ENCODE data around the gene CD109. TPM values are rescaled to one million over a fixed set of nuclear protein-coding genes. Genes with fewer than 3 reads are reported as not detected.

The CD109 gene
- polyA plus RNA-seq, 1 donor from 2014 or later = 0.07 TPM

DNA sequence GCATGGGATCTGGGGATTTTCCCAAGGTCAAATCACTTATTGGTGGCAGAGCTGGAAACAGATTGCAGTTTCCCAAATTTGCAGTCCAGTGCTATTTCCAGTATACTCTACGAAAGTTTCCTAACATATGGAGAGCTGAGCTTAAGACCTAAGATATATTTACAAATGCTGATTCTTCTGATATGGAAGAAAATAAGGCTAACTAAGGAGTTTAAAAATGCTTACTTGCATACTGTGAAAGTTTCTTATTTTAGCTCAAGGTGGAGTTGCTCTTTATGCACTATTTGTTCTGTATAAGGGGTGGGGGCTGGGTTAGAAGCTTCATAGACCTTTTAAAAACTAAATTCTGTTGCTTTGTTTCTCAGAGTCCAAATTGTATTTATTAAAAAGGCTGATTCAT, 7.5 kb downstream of the CD109 start:
- H3K27me3 ChIP-seq (ENCODE audit: insufficient read depth, low read depth, low read length) = no peaks in the 10 kb centered on the region
- no peaks in the 10 kb centered on the region for H4K20me1 ChIP-seq (ENCODE audit: insufficient read depth)
- no peak overlapping the region for H3K9ac ChIP-seq (ENCODE audit: low read length)
- no peak overlapping the region for H3K27ac ChIP-seq (ENCODE audit: low read length)
- no peak overlapping the region for H3K4me3 ChIP-seq (ENCODE audit: low read length)
- no peaks in the 10 kb centered on the region for H3K9me2 ChIP-seq (ENCODE audit: insufficient read depth, low read length)
- TF ChIP-seq TAF1 (IDR thresholded peaks at IDR 0.05; ENCODE audit: low read depth) (no peak), RAD21 (conservative IDR thresholded peaks at IDR 0.05) (no peak), MXI1 (conservative IDR thresholded peaks at IDR 0.05; ENCODE audit: poor library complexity, severe bottlenecking) (no peak), POLR2AphosphoS5 (IDR thresholded peaks at IDR 0.05) (no peak), SMC3 (conservative IDR thresholded peaks at IDR 0.05; ENCODE audit: poor library complexity) (no peak), EZH2 (IDR thresholded peaks at IDR 0.05; ENCODE audit: borderline replicate concordance, insufficient read depth, low read length, poor library complexity, severe bottlenecking) (no peak)
- TF ChIP-seq, protein P1, sequence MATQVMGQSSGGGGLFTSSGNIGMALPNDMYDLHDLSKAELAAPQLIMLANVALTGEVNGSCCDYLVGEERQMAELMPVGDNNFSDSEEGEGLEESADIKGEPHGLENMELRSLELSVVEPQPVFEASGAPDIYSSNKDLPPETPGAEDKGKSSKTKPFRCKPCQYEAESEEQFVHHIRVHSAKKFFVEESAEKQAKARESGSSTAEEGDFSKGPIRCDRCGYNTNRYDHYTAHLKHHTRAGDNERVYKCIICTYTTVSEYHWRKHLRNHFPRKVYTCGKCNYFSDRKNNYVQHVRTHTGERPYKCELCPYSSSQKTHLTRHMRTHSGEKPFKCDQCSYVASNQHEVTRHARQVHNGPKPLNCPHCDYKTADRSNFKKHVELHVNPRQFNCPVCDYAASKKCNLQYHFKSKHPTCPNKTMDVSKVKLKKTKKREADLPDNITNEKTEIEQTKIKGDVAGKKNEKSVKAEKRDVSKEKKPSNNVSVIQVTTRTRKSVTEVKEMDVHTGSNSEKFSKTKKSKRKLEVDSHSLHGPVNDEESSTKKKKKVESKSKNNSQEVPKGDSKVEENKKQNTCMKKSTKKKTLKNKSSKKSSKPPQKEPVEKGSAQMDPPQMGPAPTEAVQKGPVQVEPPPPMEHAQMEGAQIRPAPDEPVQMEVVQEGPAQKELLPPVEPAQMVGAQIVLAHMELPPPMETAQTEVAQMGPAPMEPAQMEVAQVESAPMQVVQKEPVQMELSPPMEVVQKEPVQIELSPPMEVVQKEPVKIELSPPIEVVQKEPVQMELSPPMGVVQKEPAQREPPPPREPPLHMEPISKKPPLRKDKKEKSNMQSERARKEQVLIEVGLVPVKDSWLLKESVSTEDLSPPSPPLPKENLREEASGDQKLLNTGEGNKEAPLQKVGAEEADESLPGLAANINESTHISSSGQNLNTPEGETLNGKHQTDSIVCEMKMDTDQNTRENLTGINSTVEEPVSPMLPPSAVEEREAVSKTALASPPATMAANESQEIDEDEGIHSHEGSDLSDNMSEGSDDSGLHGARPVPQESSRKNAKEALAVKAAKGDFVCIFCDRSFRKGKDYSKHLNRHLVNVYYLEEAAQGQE (IDR thresholded peaks at IDR 0.05; ENCODE audit: borderline replicate concordance) = no peak
- H3K4me2 ChIP-seq (ENCODE audit: low read length) = no peak overlapping the region
- no peaks in the 10 kb centered on the region for H3K9me3 ChIP-seq (ENCODE audit: low read length)
- H3K36me3 ChIP-seq (ENCODE audit: insufficient read depth, low read length) = no peaks in the 10 kb centered on the region
- H3F3A ChIP-seq (ENCODE audit: insufficient read depth, low read length, poor library complexity, severe bottlenecking) = no peaks in the 10 kb centered on the region
- no peak overlapping the region for H2AFZ ChIP-seq (ENCODE audit: low read depth, low read length)
- H3K79me2 ChIP-seq (replicated peaks; ENCODE audit: insufficient read depth, low read length) = no peaks in the 10 kb centered on the region

DNA sequence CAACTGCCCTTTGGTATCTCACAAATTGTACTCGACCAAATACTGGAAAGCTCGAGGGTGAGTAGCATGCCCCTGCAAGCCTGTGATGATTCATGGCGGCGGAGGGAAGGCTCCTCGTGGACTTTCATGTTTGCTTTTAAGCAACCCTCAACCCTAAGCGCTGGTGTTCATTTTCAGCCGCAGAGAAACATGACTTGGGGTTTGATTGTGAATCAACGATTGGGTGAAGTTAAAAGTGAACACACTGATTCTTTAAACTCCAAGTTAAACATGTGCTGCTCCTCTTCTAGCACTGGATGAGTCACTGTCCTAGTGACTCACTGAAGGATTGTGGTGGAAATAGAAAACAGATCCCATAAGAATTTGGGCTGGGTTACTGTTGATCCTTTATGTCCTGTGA, 8.3 kb downstream of the CD109 start:
- H3K9me2 ChIP-seq (ENCODE audit: insufficient read depth, low read length) = no peaks in the 10 kb centered on the region
- no peaks in the 10 kb centered on the region for H3F3A ChIP-seq (ENCODE audit: insufficient read depth, low read length, poor library complexity, severe bottlenecking)
- no peaks in the 10 kb centered on the region for H3K79me2 ChIP-seq (replicated peaks; ENCODE audit: insufficient read depth, low read length)
- H3K4me2 ChIP-seq (ENCODE audit: low read length) = no peak overlapping the region
- H3K9ac ChIP-seq (ENCODE audit: low read length) = no peak overlapping the region
- H2AFZ ChIP-seq (ENCODE audit: low read depth, low read length) = no peak overlapping the region
- no peak overlapping the region for H3K4me3 ChIP-seq (ENCODE audit: low read length)
- TF ChIP-seq RAD21 (conservative IDR thresholded peaks at IDR 0.05) (no peak), EP300 (conservative IDR thresholded peaks at IDR 0.05; ENCODE audit: poor library complexity, severe bottlenecking) (no peak), SMC3 (conservative IDR thresholded peaks at IDR 0.05; ENCODE audit: poor library complexity) (no peak), MXI1 (conservative IDR thresholded peaks at IDR 0.05; ENCODE audit: poor library complexity, severe bottlenecking) (no peak), EZH2 (IDR thresholded peaks at IDR 0.05; ENCODE audit: borderline replicate concordance, insufficient read depth, low read length, poor library complexity, severe bottlenecking) (no peak), POLR2AphosphoS5 (IDR thresholded peaks at IDR 0.05) (no peak), TAF1 (IDR thresholded peaks at IDR 0.05; ENCODE audit: low read depth) (no peak)
- TF ChIP-seq, protein P2, sequence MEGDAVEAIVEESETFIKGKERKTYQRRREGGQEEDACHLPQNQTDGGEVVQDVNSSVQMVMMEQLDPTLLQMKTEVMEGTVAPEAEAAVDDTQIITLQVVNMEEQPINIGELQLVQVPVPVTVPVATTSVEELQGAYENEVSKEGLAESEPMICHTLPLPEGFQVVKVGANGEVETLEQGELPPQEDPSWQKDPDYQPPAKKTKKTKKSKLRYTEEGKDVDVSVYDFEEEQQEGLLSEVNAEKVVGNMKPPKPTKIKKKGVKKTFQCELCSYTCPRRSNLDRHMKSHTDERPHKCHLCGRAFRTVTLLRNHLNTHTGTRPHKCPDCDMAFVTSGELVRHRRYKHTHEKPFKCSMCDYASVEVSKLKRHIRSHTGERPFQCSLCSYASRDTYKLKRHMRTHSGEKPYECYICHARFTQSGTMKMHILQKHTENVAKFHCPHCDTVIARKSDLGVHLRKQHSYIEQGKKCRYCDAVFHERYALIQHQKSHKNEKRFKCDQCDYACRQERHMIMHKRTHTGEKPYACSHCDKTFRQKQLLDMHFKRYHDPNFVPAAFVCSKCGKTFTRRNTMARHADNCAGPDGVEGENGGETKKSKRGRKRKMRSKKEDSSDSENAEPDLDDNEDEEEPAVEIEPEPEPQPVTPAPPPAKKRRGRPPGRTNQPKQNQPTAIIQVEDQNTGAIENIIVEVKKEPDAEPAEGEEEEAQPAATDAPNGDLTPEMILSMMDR (IDR thresholded peaks at IDR 0.05; ENCODE audit: poor library complexity, severe bottlenecking) = no peak
- TF ChIP-seq, protein P1 (IDR thresholded peaks at IDR 0.05; ENCODE audit: borderline replicate concordance) = no peak
- no peaks in the 10 kb centered on the region for H4K20me1 ChIP-seq (ENCODE audit: insufficient read depth)
- no peaks in the 10 kb centered on the region for H3K27me3 ChIP-seq (ENCODE audit: insufficient read depth, low read depth, low read length)
- H3K9me3 ChIP-seq (ENCODE audit: low read length) = no peaks in the 10 kb centered on the region
- no peaks in the 10 kb centered on the region for H3K36me3 ChIP-seq (ENCODE audit: insufficient read depth, low read length)
- H3K27ac ChIP-seq (ENCODE audit: low read length) = no peak overlapping the region
